Fibroblast of skin of scalp (primary cell): Measurements from ENCODE around the gene OR8D1. TPM values are rescaled to one million over a fixed set of nuclear protein-coding genes. Genes with fewer than 3 reads are reported as not detected.

Experiments
- DNase-seq: peaks from one replicate; pipeline ENCODE4 v3.0.0-alpha.2; 2013
- polyA plus RNA-seq, 2 experiments: library from polyadenylated mRNA; unstranded; fragments of 120-200 nt; gene quantifications; one replicate each; pipeline ENCODE4 v1.2.1, GENCODE V29; 2013; ENCODE audit not compliant: insufficient read length in 2 of 2

OR8D1 gene
- not detected for polyA plus RNA-seq (2013, experiment 1 of 2; ENCODE audit: insufficient read length)
- not detected for polyA plus RNA-seq (2013, experiment 2 of 2; ENCODE audit: insufficient read length)

GRCh38 chr11:124313849-124314248, at the start of gene OR8D1:
TSS of gene OR8D1 (minus strand) at chr11:124313949. CDS start at chr11:124310766, 3,183 bp downstream.
- no peak for DNase-seq

- no peak for DNase-seq
These were observed 45.8 kb upstream of the OR8D1 start for GRCh38 chr11:124359566-124359965.

GRCh38 chr11:124346311-124346955, 32.7 kb upstream of the OR8D1 start:
- DNase-seq: no peak

- DNase-seq: no peak
These were observed 30.6 kb upstream of the OR8D1 start for GRCh38 chr11:124344346-124344745.

GRCh38 chr11:124340142-124340447, 26.3 kb upstream of the OR8D1 start:
- no peak for DNase-seq

GRCh38 chr11:124339396-124340141, 25.8 kb upstream of the OR8D1 start:
- no peak for DNase-seq

- no peak for DNase-seq
These were observed 18.1 kb upstream of the OR8D1 start for GRCh38 chr11:124331873-124332272.

- DNase-seq: no peak
These were observed 16.2 kb upstream of the OR8D1 start for GRCh38 chr11:124329787-124330478.

GRCh38 chr11:124327775-124328174, 14.0 kb upstream of the OR8D1 start:
- DNase-seq: no peak

- DNase-seq: no peak
These were observed 8.6 kb upstream of the OR8D1 start for GRCh38 chr11:124322356-124322755.

- DNase-seq: no peak
These were observed 6.3 kb upstream of the OR8D1 start, which contains the start of gene OR8D2 for GRCh38 chr11:124320097-124320496. TSS of gene OR8D2 (minus strand) at chr11:124320197. CDS start at chr11:124320197, 0 bp downstream.

- DNase-seq: no peak
These were observed 1.3 kb upstream of the OR8D1 start for GRCh38 chr11:124315052-124315451.

GRCh38 chr11:124313131-124313530, 618 bp downstream of the OR8D1 start:
- no peak for DNase-seq

GRCh38 chr11:124311670-124312069, 2.1 kb downstream of the OR8D1 start:
- DNase-seq: no peak

- DNase-seq: no peak
These were observed 2.5 kb downstream of the OR8D1 start for GRCh38 chr11:124311269-124311668.

- DNase-seq: no peak
These were observed 3.0 kb downstream of the OR8D1 start for GRCh38 chr11:124310721-124311120.

GRCh38 chr11:124307093-124307492, 6.7 kb downstream of the OR8D1 start:
- DNase-seq: no peak

- DNase-seq: no peak
These were observed 11.2 kb downstream of the OR8D1 start for GRCh38 chr11:124302347-124303125.

- peak; percentile 49 for DNase-seq
These were observed 12.2 kb downstream of the OR8D1 start for GRCh38 chr11:124301548-124301947.

- DNase-seq: peak; percentile 65
These were observed 15.8 kb downstream of the OR8D1 start for GRCh38 chr11:124297921-124298320.

GRCh38 chr11:124296016-124296415, 17.7 kb downstream of the OR8D1 start:
- DNase-seq: peak; percentile 51

- DNase-seq: no peak
These were observed 19.1 kb downstream of the OR8D1 start for GRCh38 chr11:124294687-124295086.
